ENCODE data around the gene PHF24.

DNA sequence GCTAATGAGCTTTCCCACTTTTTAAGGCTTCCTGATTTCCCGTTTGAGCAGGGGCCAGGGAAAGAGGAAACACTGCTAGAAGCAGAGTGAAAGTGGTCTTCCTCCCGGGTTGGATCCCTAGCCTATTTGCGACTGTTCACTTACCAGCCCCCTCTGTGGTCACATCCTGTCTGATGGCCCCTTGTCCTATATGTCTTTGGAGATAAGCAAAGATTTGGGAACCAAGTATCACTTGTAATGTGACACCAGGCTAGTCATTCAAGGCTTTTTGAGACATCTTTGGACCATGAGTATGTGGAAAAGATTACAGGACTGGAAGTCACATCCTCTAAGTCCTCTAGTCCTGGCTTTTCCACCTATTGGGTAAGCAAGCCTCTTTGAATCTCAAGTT lies 37.6 kb downstream of the PHF24 start:
- no peak for TF ChIP-seq POLR2A (IDR thresholded peaks at IDR 0.05)
- TF ChIP-seq, protein P1, sequence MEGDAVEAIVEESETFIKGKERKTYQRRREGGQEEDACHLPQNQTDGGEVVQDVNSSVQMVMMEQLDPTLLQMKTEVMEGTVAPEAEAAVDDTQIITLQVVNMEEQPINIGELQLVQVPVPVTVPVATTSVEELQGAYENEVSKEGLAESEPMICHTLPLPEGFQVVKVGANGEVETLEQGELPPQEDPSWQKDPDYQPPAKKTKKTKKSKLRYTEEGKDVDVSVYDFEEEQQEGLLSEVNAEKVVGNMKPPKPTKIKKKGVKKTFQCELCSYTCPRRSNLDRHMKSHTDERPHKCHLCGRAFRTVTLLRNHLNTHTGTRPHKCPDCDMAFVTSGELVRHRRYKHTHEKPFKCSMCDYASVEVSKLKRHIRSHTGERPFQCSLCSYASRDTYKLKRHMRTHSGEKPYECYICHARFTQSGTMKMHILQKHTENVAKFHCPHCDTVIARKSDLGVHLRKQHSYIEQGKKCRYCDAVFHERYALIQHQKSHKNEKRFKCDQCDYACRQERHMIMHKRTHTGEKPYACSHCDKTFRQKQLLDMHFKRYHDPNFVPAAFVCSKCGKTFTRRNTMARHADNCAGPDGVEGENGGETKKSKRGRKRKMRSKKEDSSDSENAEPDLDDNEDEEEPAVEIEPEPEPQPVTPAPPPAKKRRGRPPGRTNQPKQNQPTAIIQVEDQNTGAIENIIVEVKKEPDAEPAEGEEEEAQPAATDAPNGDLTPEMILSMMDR (IDR thresholded peaks at IDR 0.05): no peak

All from prostate gland (tissue), 2 donors.